ENCODE results near the gene CCN5.
"Not testable (repeated sequence)": the region's sequence is repeated elsewhere in the genome, so short reads cannot be mapped to it uniquely, and the experiment has no call there.

CCN5 gene

GRCh38 chr20:44695674-44696300 lies 19.4 kb upstream of the CCN5 start:
- no peak for DNase-seq

- DNase-seq, result no peak
Observed at GRCh38 chr20:44696315-44696714, 18.9 kb upstream of the CCN5 start.

GRCh38 chr20:44697041-44697440 lies 18.1 kb upstream of the CCN5 start:
- not testable (repeated sequence) for DNase-seq

- DNase-seq, result no peak
Observed at GRCh38 chr20:44698351-44698750, 16.8 kb upstream of the CCN5 start.

- DNase-seq, result no peak
Observed at GRCh38 chr20:44700306-44700705, 14.9 kb upstream of the CCN5 start.

GRCh38 chr20:44701118-44701857 lies 13.9 kb upstream of the CCN5 start:
- no peak for DNase-seq

- DNase-seq, result no peak
Observed at GRCh38 chr20:44701858-44702256, 13.3 kb upstream of the CCN5 start.

- DNase-seq, result no peak
Observed at GRCh38 chr20:44702776-44703175, 12.4 kb upstream of the CCN5 start.

- no peak for DNase-seq
Observed at GRCh38 chr20:44703183-44703925, 11.8 kb upstream of the CCN5 start.

- no peak for DNase-seq
Observed at GRCh38 chr20:44703956-44704488, 11.1 kb upstream of the CCN5 start.

- DNase-seq, result no peak
Observed at GRCh38 chr20:44704551-44704971, 10.6 kb upstream of the CCN5 start.

GRCh38 chr20:44705364-44706094 lies 9.6 kb upstream of the CCN5 start:
- no peak for DNase-seq

GRCh38 chr20:44706301-44707017 lies 8.7 kb upstream of the CCN5 start:
- DNase-seq, result no peak

- DNase-seq, result no peak
Observed at GRCh38 chr20:44707018-44707579, 8.1 kb upstream of the CCN5 start.

GRCh38 chr20:44709380-44709779 lies 5.8 kb upstream of the CCN5 start:
- no peak for DNase-seq

- DNase-seq, result no peak
Observed at GRCh38 chr20:44709797-44710196, 5.4 kb upstream of the CCN5 start.

GRCh38 chr20:44711237-44711636 lies 3.9 kb upstream of the CCN5 start:
- no peak for DNase-seq

- no peak for DNase-seq
Observed at GRCh38 chr20:44714102-44714700, 968 bp upstream of the CCN5 start.

- DNase-seq, result no peak
Observed at GRCh38 chr20:44715499-44716308, 535 bp downstream of the CCN5 start.

GRCh38 chr20:44716309-44717106 lies 1.3 kb downstream of the CCN5 start:
- DNase-seq, result no peak

Measured in T-helper 1 cell (primary cell).